ENCODE results near the gene LCE5A. TPM values are rescaled to one million over a fixed set of nuclear protein-coding genes. Genes with fewer than 3 reads are reported as not detected.

LCE5A gene
- total RNA-seq (2022; extraction: Qiagen RNA extraction), result not detected in 5 replicates

DNA sequence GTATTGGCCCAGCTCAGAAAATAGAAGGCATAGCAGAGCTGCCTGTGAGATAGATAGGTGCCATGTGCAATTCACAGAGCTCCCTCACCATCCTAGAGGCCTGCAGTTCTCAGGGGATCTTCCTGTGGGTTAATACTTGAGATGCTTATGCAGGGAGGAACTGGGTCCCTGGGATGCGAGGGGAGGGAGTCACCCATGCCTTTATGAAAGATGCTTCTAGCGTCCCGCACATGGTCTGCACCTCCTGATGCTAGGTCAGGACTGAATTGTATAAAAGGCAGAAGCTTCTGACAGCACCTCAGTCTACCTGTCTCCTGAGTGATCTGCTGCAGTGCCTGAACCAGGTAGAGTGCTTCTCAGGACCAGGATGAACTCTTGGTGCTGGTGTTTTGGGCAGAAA is at the start of gene LCE5A:
LCE5A (plus strand) TSS at position 301 of the 400 bp plus-strand sequence. CDS start 732 bp downstream, outside the sequence.

Other genes with a start within 250 kb of the LCE5A start
- gene FLG, start 185.6 kb upstream of the LCE5A start, total RNA-seq (2022; extraction: Qiagen RNA extraction), result 0.01 TPM in 1 of 5 replicates, not detected in the others
- not detected in 5 replicates for gene FLG2, start 150.8 kb upstream of the LCE5A start, total RNA-seq (2022; extraction: Qiagen RNA extraction)
- not detected in 5 replicates for gene CRNN, start 96.5 kb upstream of the LCE5A start, total RNA-seq (2022; extraction: Qiagen RNA extraction)
- gene CRCT1, start 3.7 kb downstream of the LCE5A start, total RNA-seq (2022; extraction: Qiagen RNA extraction), result 0.26 to 0.75 TPM (median 0.74 TPM) in 3 of 5 replicates, not detected in the others
- gene LCE3E, start 56.0 kb downstream of the LCE5A start, total RNA-seq (2022; extraction: Qiagen RNA extraction), result 0.30 to 0.54 TPM in 2 of 5 replicates, not detected in the others
- gene LCE3D, start 69.7 kb downstream of the LCE5A start, total RNA-seq (2022; extraction: Qiagen RNA extraction), result 1.7 to 2.7 TPM (median 2.3 TPM) in 5 replicates
- gene LCE3C, start 89.4 kb downstream of the LCE5A start, total RNA-seq (2022; extraction: Qiagen RNA extraction), result not detected in 5 replicates
- gene LCE3B, start 103.0 kb downstream of the LCE5A start, total RNA-seq (2022; extraction: Qiagen RNA extraction), result not detected in 5 replicates
- not detected in 5 replicates for gene LCE3A, start 112.3 kb downstream of the LCE5A start, total RNA-seq (2022; extraction: Qiagen RNA extraction)
- gene LCE2D, start 152.6 kb downstream of the LCE5A start, total RNA-seq (2022; extraction: Qiagen RNA extraction), result not detected in 5 replicates
- not detected in 5 replicates for gene LCE2C, start 164.5 kb downstream of the LCE5A start, total RNA-seq (2022; extraction: Qiagen RNA extraction)
- gene LCE2B, start 175.3 kb downstream of the LCE5A start, total RNA-seq (2022; extraction: Qiagen RNA extraction), result not detected in 5 replicates
- gene LCE2A, start 187.5 kb downstream of the LCE5A start, total RNA-seq (2022; extraction: Qiagen RNA extraction), result not detected in 5 replicates
- gene LCE4A, start 197.4 kb downstream of the LCE5A start, total RNA-seq (2022; extraction: Qiagen RNA extraction), result not detected in 5 replicates
- gene KPRP, start 247.2 kb downstream of the LCE5A start, total RNA-seq (2022; extraction: Qiagen RNA extraction), result not detected in 5 replicates

Measured in A549 treated with Mapracorat at 1 μM for 4 hours (cell line).